ENCODE results near the gene ZRSR2.

- TF ChIP-seq CTCF (conservative IDR thresholded peaks at IDR 0.05; ENCODE audit: low read length) (no peak), EZH2phosphoT487 (IDR thresholded peaks at IDR 0.05; ENCODE audit: borderline replicate concordance) (no peak)
Measured at GRCh38 chrX:15816886-15817285, 26.6 kb downstream of the ZRSR2 start.

Measured in Loucy (cell line).